Measurements from ENCODE around the gene CREB3L1.

Gene CREB3L1

DNA sequence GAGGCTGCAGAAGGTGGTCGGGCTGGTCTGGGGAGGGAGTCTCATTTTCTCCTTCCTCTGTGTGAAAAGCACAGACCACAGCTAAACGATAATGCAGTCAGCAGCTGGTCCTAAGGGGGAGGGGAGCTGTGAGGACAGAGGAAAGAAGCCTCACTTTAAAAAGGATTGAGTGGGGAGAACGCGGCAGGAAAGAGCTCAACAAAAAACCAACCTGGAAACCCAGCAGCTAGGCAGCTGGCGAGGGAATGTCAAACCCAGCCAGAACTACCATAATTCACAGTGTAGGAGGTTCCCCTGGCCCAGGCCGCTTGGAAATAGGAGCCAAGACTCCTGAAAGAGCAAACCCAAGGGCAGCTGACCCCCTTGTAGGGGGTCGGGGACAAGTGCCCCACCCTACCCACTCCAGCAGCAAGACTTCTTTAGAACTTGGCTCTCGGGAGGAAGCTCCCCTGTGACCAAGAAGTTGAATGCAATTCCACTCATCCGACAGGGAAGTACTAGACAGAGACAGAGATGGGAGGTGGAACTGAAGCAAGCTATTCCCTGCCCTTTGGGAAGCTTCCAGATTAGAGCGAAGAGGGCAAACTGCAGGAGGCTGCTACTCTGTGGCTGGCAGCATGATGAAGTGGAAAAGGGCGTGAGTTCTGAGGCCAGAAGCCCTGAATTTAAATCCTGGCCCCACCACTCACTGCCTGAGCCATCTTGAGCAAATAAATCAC lies 53.3 kb downstream of the CREB3L1 start:
- TF ChIP-seq, protein P1, sequence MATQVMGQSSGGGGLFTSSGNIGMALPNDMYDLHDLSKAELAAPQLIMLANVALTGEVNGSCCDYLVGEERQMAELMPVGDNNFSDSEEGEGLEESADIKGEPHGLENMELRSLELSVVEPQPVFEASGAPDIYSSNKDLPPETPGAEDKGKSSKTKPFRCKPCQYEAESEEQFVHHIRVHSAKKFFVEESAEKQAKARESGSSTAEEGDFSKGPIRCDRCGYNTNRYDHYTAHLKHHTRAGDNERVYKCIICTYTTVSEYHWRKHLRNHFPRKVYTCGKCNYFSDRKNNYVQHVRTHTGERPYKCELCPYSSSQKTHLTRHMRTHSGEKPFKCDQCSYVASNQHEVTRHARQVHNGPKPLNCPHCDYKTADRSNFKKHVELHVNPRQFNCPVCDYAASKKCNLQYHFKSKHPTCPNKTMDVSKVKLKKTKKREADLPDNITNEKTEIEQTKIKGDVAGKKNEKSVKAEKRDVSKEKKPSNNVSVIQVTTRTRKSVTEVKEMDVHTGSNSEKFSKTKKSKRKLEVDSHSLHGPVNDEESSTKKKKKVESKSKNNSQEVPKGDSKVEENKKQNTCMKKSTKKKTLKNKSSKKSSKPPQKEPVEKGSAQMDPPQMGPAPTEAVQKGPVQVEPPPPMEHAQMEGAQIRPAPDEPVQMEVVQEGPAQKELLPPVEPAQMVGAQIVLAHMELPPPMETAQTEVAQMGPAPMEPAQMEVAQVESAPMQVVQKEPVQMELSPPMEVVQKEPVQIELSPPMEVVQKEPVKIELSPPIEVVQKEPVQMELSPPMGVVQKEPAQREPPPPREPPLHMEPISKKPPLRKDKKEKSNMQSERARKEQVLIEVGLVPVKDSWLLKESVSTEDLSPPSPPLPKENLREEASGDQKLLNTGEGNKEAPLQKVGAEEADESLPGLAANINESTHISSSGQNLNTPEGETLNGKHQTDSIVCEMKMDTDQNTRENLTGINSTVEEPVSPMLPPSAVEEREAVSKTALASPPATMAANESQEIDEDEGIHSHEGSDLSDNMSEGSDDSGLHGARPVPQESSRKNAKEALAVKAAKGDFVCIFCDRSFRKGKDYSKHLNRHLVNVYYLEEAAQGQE (IDR thresholded peaks at IDR 0.05; ENCODE audit: low read depth) = no peak
- TF ChIP-seq TCF12 (IDR thresholded peaks at IDR 0.05; ENCODE audit: low read depth) (no peak), CREB1 (IDR thresholded peaks at IDR 0.05; ENCODE audit: low read depth) (no peak), YY1 (IDR thresholded peaks at IDR 0.05; ENCODE audit: low read depth) (no peak), EP300 (IDR thresholded peaks at IDR 0.05; ENCODE audit: borderline replicate concordance) (no peak), TAF1 (IDR thresholded peaks at IDR 0.05; ENCODE audit: low read depth) (no peak), ZBTB7A (IDR thresholded peaks at IDR 0.05; ENCODE audit: low read depth) (no peak), TEAD4 (IDR thresholded peaks at IDR 0.05) (no peak), RAD21 (IDR thresholded peaks at IDR 0.05; ENCODE audit: low read depth) (no peak), CEBPB (IDR thresholded peaks at IDR 0.05) (no peak), NFIC (IDR thresholded peaks at IDR 0.05) (no peak)
- TF ChIP-seq, protein P2, sequence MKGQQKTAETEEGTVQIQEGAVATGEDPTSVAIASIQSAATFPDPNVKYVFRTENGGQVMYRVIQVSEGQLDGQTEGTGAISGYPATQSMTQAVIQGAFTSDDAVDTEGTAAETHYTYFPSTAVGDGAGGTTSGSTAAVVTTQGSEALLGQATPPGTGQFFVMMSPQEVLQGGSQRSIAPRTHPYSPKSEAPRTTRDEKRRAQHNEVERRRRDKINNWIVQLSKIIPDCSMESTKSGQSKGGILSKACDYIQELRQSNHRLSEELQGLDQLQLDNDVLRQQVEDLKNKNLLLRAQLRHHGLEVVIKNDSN (IDR thresholded peaks at IDR 0.05) = no peak
- TF ChIP-seq, protein P3, sequence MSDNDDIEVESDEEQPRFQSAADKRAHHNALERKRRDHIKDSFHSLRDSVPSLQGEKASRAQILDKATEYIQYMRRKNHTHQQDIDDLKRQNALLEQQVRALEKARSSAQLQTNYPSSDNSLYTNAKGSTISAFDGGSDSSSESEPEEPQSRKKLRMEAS (IDR thresholded peaks at IDR 0.05) = no peak

DNA sequence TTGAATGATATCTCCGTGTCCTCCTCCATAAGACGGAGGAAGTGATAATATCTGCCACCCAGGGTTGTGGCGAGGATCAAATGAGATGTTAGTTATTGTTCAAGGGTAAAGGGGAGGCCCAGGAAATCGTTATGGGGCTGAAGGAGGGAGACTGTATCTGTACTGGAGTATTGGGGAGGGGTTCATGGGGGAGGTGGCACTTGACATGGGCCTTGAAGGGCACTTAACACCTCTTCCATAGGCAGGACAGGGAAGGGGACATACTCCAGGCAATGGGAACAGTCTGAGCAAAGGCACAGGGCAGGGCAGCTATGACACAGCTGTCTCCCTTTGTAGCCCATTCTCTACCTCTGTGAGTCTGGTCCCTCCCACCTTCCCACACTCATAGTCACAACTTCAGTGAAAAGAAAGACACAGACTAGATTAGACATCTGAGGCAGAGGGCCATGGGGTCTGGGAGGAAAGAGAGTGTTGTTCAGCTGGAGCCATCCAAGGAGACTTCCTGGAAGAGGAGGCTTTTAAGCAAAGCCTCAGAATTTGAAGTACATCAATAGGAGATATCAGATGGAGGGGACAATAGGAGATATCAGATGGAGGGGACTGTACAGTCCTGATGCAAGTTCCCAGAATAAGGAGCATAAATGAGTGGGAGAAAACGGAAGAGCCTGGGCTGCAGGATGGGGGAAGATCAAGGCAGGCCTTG lies 54.0 kb downstream of the CREB3L1 start:
- TF ChIP-seq, protein P2 (IDR thresholded peaks at IDR 0.05) = no peak
- TF ChIP-seq NFIC (IDR thresholded peaks at IDR 0.05) (no peak), CEBPB (IDR thresholded peaks at IDR 0.05) (no peak), FOXM1 (IDR thresholded peaks at IDR 0.05; ENCODE audit: borderline replicate concordance, low read depth) (no peak), RAD21 (IDR thresholded peaks at IDR 0.05; ENCODE audit: low read depth) (no peak), TEAD4 (IDR thresholded peaks at IDR 0.05) (no peak), CREB1 (IDR thresholded peaks at IDR 0.05; ENCODE audit: low read depth) (no peak), EGR1 (IDR thresholded peaks at IDR 0.05) (no peak), TCF12 (IDR thresholded peaks at IDR 0.05; ENCODE audit: low read depth) (no peak), TAF1 (IDR thresholded peaks at IDR 0.05; ENCODE audit: low read depth) (no peak), EP300 (IDR thresholded peaks at IDR 0.05; ENCODE audit: borderline replicate concordance) (no peak), ZBTB7A (IDR thresholded peaks at IDR 0.05; ENCODE audit: low read depth) (no peak), YY1 (IDR thresholded peaks at IDR 0.05; ENCODE audit: low read depth) (no peak)
- TF ChIP-seq, protein P3 (IDR thresholded peaks at IDR 0.05) = no peak
- TF ChIP-seq, protein P1 (IDR thresholded peaks at IDR 0.05; ENCODE audit: low read depth) = no peak

DNA sequence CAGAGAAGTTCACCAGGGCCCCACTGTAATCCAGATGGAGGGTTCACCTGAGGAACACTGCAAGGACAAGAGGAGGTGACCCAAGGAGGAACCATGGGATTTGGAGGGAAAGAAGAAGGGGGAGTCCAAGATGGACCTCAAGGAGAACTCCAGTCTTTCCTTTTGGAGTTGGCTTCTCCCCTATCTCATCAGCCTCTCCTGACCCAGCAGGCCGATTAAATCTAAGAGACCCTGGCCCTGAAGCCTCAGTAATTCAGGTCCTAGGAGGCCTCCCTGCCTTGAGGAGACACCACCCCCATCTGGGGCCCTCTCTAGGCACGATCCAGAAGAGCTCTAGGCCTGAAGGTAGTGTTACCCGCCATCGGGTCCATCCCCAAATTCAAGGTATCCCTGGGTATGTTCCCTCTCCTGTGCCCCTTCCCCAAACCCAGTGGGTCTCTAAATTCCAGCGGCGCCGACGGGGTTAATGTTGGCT lies 54.7 kb downstream of the CREB3L1 start:
- no peak for TF ChIP-seq NFIC (IDR thresholded peaks at IDR 0.05)
- no peak for TF ChIP-seq EP300 (IDR thresholded peaks at IDR 0.05; ENCODE audit: borderline replicate concordance)
- TF ChIP-seq, protein P2 (IDR thresholded peaks at IDR 0.05) = no peak
- no peak for TF ChIP-seq CEBPB (IDR thresholded peaks at IDR 0.05)
- TF ChIP-seq TEAD4 (IDR thresholded peaks at IDR 0.05) = no peak
- no peak for TF ChIP-seq CREB1 (IDR thresholded peaks at IDR 0.05; ENCODE audit: low read depth)
- no peak for TF ChIP-seq YY1 (IDR thresholded peaks at IDR 0.05; ENCODE audit: low read depth)
- TF ChIP-seq TAF1 (IDR thresholded peaks at IDR 0.05; ENCODE audit: low read depth) = no peak
- TF ChIP-seq, protein P1 (IDR thresholded peaks at IDR 0.05; ENCODE audit: low read depth) = no peak
